NCI-H1105 treated with DMSO at 0.1 percent for 48 hours (cell line): ENCODE data around the gene COL6A2.
"Not testable (repeated sequence)": the region's sequence is repeated elsewhere in the genome, so short reads cannot be mapped to it uniquely, and the experiment has no call there.

Experiments used
- DNase-seq: peaks from one replicate; lab custom pipeline; 2025; lab: John Stamatoyannopoulos, UW

Gene COL6A2

GRCh38 chr21:46061063-46061462 is 36.8 kb upstream of the COL6A2 start:
- DNase-seq = no peak

GRCh38 chr21:46061518-46061917 is 36.4 kb upstream of the COL6A2 start:
- no peak for DNase-seq

GRCh38 chr21:46061950-46062349 is 36.0 kb upstream of the COL6A2 start:
- no peak for DNase-seq

GRCh38 chr21:46062471-46063211 is 35.3 kb upstream of the COL6A2 start:
- DNase-seq = no peak

GRCh38 chr21:46063227-46063626 is 34.7 kb upstream of the COL6A2 start:
- no peak for DNase-seq

GRCh38 chr21:46063734-46064680 is 33.9 kb upstream of the COL6A2 start:
- no peak for DNase-seq

GRCh38 chr21:46064870-46065214 is 33.1 kb upstream of the COL6A2 start:
- no peak for DNase-seq

GRCh38 chr21:46065215-46065913 is 32.5 kb upstream of the COL6A2 start:
- no peak for DNase-seq

- DNase-seq = no peak
Measured at GRCh38 chr21:46065914-46066551, 31.9 kb upstream of the COL6A2 start.

- DNase-seq = no peak
Measured at GRCh38 chr21:46066591-46067331, 31.2 kb upstream of the COL6A2 start.

- no peak for DNase-seq
Measured at GRCh38 chr21:46067505-46068201, 30.3 kb upstream of the COL6A2 start.

GRCh38 chr21:46068516-46069079 is 29.3 kb upstream of the COL6A2 start:
- DNase-seq = no peak

GRCh38 chr21:46069166-46069565 is 28.7 kb upstream of the COL6A2 start:
- no peak for DNase-seq

GRCh38 chr21:46069719-46070279 is 28.1 kb upstream of the COL6A2 start:
- no peak for DNase-seq

- no peak for DNase-seq
Measured at GRCh38 chr21:46071082-46071481, 26.8 kb upstream of the COL6A2 start.

- DNase-seq = not testable (repeated sequence)
Measured at GRCh38 chr21:46076724-46077123, 21.2 kb upstream of the COL6A2 start.

GRCh38 chr21:46077674-46078101 is 20.2 kb upstream of the COL6A2 start:
- DNase-seq = no peak

GRCh38 chr21:46078322-46078977 is 19.5 kb upstream of the COL6A2 start:
- no peak for DNase-seq

GRCh38 chr21:46078978-46079351 is 18.9 kb upstream of the COL6A2 start:
- no peak for DNase-seq
